Measurements from ENCODE around the gene TMEM202.

The TMEM202 gene

DNA sequence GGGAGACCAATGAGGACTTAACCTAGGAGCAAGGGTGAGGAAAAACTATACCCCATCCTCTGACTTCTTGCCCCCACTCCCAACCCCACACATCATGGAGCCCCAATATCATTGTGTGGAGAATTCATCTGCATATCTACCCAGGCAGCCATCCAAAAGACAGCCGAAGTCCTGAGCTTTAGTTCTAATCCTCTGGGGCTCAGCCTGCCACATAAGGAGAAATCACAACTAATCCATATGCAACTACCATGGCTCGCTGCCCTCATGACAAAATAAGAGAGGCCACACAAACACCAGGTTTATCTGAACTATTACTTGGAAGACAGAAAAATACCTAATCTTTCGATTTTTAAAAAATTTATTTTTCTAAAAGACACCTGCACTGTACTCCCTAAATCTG is 40.0 kb upstream of the TMEM202 start:
- no peak overlapping the region for H3K27ac ChIP-seq (ENCODE audit: low read depth, low read length, poor library complexity, severe bottlenecking)
- H3K4me3 ChIP-seq (ENCODE audit: low read depth, low read length, poor library complexity, severe bottlenecking): no peak overlapping the region
- no peaks in the 10 kb centered on the region for H3F3A ChIP-seq (ENCODE audit: insufficient read depth, low read length)
- no peaks in the 10 kb centered on the region for H4K20me1 ChIP-seq (ENCODE audit: insufficient read depth, low read length)
- H3K79me2 ChIP-seq (ENCODE audit: insufficient read depth, low read length): no peaks in the 10 kb centered on the region
- no peaks in the 10 kb centered on the region for H3K9me2 ChIP-seq (ENCODE audit: low read depth, low read length)
- no peaks in the 10 kb centered on the region for H3K9me3 ChIP-seq (ENCODE audit: low read length)
- no peak overlapping the region for H3K4me2 ChIP-seq (ENCODE audit: low read length)
- H3K4me1 ChIP-seq (ENCODE audit: insufficient read depth, low read length, severe bottlenecking): peaks cover 7% of the 10 kb centered on the region
- H3K9ac ChIP-seq (ENCODE audit: low read length): no peak overlapping the region
- TF ChIP-seq, protein P1, sequence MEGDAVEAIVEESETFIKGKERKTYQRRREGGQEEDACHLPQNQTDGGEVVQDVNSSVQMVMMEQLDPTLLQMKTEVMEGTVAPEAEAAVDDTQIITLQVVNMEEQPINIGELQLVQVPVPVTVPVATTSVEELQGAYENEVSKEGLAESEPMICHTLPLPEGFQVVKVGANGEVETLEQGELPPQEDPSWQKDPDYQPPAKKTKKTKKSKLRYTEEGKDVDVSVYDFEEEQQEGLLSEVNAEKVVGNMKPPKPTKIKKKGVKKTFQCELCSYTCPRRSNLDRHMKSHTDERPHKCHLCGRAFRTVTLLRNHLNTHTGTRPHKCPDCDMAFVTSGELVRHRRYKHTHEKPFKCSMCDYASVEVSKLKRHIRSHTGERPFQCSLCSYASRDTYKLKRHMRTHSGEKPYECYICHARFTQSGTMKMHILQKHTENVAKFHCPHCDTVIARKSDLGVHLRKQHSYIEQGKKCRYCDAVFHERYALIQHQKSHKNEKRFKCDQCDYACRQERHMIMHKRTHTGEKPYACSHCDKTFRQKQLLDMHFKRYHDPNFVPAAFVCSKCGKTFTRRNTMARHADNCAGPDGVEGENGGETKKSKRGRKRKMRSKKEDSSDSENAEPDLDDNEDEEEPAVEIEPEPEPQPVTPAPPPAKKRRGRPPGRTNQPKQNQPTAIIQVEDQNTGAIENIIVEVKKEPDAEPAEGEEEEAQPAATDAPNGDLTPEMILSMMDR (IDR thresholded peaks at IDR 0.05; ENCODE audit: low read length): no peak
- TF ChIP-seq EZH2 (IDR thresholded peaks at IDR 0.05; ENCODE audit: borderline replicate concordance, low read length): no peak
- H2AFZ ChIP-seq (ENCODE audit: low read length): no peak overlapping the region
- H3K36me3 ChIP-seq (ENCODE audit: insufficient read depth, low read length): peaks cover 30% of the 10 kb centered on the region
- no peaks in the 10 kb centered on the region for H3K27me3 ChIP-seq (ENCODE audit: insufficient read depth, low read length)

DNA sequence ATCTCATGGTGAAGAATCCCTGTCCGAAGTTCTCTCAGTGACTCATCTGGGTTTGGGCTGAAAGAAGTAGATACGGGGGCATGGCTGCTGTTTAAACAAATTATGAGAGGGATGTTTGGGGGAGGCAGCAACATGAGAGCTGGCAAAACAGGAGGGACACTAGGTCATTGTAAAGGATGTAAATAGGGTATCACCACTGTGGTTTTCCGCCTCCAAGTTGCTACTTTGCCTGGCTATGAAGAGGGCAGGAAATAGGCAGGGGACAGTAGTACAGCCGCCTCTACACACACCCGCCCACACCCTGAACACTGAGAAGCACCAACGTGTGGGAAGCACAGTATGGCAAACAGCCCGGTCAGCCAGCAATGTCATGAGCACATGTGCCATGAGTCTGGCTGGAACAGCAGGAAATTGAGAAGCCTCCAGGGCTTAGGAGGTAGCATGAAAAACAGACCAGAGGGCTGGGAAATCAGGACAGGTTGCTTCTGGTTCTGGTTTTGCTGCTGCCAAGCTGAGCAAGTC is 39.4 kb upstream of the TMEM202 start:
- Histone ChIP-seq H3K4me3 (ENCODE audit: low read depth, low read length, poor library complexity, severe bottlenecking) (no peak overlapping the region), H3K79me2 (ENCODE audit: insufficient read depth, low read length) (no peaks in the 10 kb centered on the region), H4K20me1 (ENCODE audit: insufficient read depth, low read length) (no peaks in the 10 kb centered on the region), H3K9me2 (ENCODE audit: low read depth, low read length) (no peaks in the 10 kb centered on the region), H3F3A (ENCODE audit: insufficient read depth, low read length) (no peaks in the 10 kb centered on the region), H2AFZ (ENCODE audit: low read length) (no peak overlapping the region), H3K4me1 (ENCODE audit: insufficient read depth, low read length, severe bottlenecking) (peaks cover 7% of the 10 kb centered on the region), H3K9me3 (ENCODE audit: low read length) (no peaks in the 10 kb centered on the region), H3K27me3 (ENCODE audit: insufficient read depth, low read length) (no peaks in the 10 kb centered on the region), H3K4me2 (ENCODE audit: low read length) (no peak overlapping the region), H3K27ac (ENCODE audit: low read depth, low read length, poor library complexity, severe bottlenecking) (no peak overlapping the region), H3K36me3 (ENCODE audit: insufficient read depth, low read length) (peaks cover 25% of the 10 kb centered on the region), H3K9ac (ENCODE audit: low read length) (no peak overlapping the region)
- TF ChIP-seq, protein P1 (IDR thresholded peaks at IDR 0.05; ENCODE audit: low read length): no peak
- TF ChIP-seq EZH2 (IDR thresholded peaks at IDR 0.05; ENCODE audit: borderline replicate concordance, low read length): no peak

DNA sequence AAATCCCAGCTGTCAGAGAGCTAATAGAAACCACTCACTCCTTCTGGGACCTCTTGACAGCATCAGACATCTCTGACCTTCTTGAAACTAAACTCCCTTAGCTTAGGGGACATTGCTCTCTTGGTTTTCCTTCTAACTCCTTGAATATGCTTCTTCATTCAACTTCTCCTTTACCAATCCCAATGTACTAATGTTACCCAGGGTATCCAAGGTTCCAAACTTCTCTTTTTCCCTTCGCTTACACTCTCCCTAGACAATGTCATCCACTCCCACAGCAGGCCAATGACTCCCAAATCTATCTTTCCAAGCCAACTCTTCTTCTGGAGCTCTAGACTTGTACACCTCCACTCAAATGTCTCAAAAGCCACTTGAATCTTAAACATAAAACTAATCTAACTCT is 36.9 kb upstream of the TMEM202 start:
- Histone ChIP-seq H3K9ac (ENCODE audit: low read length) (no peak overlapping the region), H3K27ac (ENCODE audit: low read depth, low read length, poor library complexity, severe bottlenecking) (no peak overlapping the region), H3K79me2 (ENCODE audit: insufficient read depth, low read length) (no peaks in the 10 kb centered on the region), H3K9me2 (ENCODE audit: low read depth, low read length) (no peaks in the 10 kb centered on the region), H3K4me2 (ENCODE audit: low read length) (no peak overlapping the region), H3K36me3 (ENCODE audit: insufficient read depth, low read length) (peaks cover 6% of the 10 kb centered on the region), H3F3A (ENCODE audit: insufficient read depth, low read length) (no peaks in the 10 kb centered on the region), H3K4me3 (ENCODE audit: low read depth, low read length, poor library complexity, severe bottlenecking) (no peak overlapping the region), H2AFZ (ENCODE audit: low read length) (no peak overlapping the region), H4K20me1 (ENCODE audit: insufficient read depth, low read length) (no peaks in the 10 kb centered on the region), H3K27me3 (ENCODE audit: insufficient read depth, low read length) (no peaks in the 10 kb centered on the region), H3K4me1 (ENCODE audit: insufficient read depth, low read length, severe bottlenecking) (peaks cover 7% of the 10 kb centered on the region), H3K9me3 (ENCODE audit: low read length) (no peaks in the 10 kb centered on the region)
- TF ChIP-seq EZH2 (IDR thresholded peaks at IDR 0.05; ENCODE audit: borderline replicate concordance, low read length): no peak
- TF ChIP-seq, protein P1 (IDR thresholded peaks at IDR 0.05; ENCODE audit: low read length): no peak

Data from OCI-LY1 (cell line).